Peyer's patch (tissue), 4 donors: ENCODE measurements around the gene MYOF.

Experiments used
- POLR2A ChIP-seq, 2 donors: fragments of 450-650 bp; IDR thresholded peaks; one replicate each; pipeline ENCODE4 v1.5.1; 2017; ENCODE audit warnings: antibody characterized with exemption in 2 of 2, mild to moderate bottlenecking in 2 of 2, moderate library complexity in 2 of 2
- TF ChIP-seq, protein P1 (sequence below), 6 experiments: fragments of 450-650 bp in 4 of 6; fragments of 200-600 bp in 2 of 6; sonication (generic) in 1 of 6; IDR thresholded peaks; one replicate each; pipeline ENCODE4 v1.5.1; 2017 to 2019; ENCODE audit warnings: antibody characterized with exemption in 6 of 6, mild to moderate bottlenecking in 3 of 6, moderate library complexity in 1 of 6

DNA sequence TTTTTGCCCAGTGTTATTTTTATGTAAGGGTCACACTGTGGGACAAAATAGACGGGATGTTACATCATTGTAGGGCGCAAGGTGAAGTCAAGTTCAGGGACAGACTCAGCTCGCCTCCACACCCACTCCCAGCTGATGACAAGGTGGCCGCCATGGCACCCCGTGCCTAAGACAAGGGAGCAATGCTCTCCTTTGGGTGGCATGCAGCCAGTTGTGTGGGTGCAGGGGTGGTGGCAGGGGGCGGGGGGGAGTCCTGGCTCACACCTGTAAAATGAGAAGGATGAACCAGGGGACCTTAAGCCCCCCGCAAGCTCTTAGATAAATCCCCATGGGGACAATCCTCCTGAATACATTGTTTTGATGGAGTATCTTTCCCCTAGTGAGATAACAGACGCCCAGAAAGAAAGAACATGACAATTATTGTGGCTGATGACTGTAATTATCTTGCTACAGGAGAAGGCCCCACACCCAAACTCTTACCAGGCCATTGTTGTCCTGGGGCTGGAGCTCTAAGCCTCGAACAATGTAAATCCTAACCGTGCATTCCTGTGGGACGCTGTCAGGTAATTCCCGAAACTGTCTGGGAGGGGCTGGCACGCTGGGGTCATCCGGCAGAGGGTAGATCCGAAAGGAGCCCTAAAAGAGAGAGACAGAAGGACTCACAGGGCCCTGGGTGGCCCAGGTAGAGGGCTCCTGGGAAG, 148.7 kb downstream of the MYOF start:
- TF ChIP-seq, protein P1, sequence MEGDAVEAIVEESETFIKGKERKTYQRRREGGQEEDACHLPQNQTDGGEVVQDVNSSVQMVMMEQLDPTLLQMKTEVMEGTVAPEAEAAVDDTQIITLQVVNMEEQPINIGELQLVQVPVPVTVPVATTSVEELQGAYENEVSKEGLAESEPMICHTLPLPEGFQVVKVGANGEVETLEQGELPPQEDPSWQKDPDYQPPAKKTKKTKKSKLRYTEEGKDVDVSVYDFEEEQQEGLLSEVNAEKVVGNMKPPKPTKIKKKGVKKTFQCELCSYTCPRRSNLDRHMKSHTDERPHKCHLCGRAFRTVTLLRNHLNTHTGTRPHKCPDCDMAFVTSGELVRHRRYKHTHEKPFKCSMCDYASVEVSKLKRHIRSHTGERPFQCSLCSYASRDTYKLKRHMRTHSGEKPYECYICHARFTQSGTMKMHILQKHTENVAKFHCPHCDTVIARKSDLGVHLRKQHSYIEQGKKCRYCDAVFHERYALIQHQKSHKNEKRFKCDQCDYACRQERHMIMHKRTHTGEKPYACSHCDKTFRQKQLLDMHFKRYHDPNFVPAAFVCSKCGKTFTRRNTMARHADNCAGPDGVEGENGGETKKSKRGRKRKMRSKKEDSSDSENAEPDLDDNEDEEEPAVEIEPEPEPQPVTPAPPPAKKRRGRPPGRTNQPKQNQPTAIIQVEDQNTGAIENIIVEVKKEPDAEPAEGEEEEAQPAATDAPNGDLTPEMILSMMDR (IDR thresholded peaks at IDR 0.05): no peak
- no peak for TF ChIP-seq POLR2A (IDR thresholded peaks at IDR 0.05)
